Measurements from ENCODE around the gene ARL15.

Gene ARL15

GRCh38 chr5:54305737-54306136 is 4.6 kb downstream of the ARL15 start:
- TF ChIP-seq ZBTB7A (IDR thresholded peaks at IDR 0.05; ENCODE audit: low read depth) (no peak), EGR1 (IDR thresholded peaks at IDR 0.05) (no peak), TCF12 (IDR thresholded peaks at IDR 0.05; ENCODE audit: low read depth) (no peak), MAX (IDR thresholded peaks at IDR 0.05) (no peak), RAD21 (IDR thresholded peaks at IDR 0.05; ENCODE audit: low read depth) (no peak), REST (IDR thresholded peaks at IDR 0.05; ENCODE audit: low read depth) (no peak), NFIC (IDR thresholded peaks at IDR 0.05) (no peak), TAF1 (IDR thresholded peaks at IDR 0.05; ENCODE audit: low read depth) (no peak), CREB1 (IDR thresholded peaks at IDR 0.05; ENCODE audit: low read depth) (no peak), EP300 (IDR thresholded peaks at IDR 0.05; ENCODE audit: borderline replicate concordance) (no peak), TEAD4 (IDR thresholded peaks at IDR 0.05) (no peak), CEBPB (IDR thresholded peaks at IDR 0.05) (no peak), YY1 (IDR thresholded peaks at IDR 0.05; ENCODE audit: low read depth) (no peak), FOXM1 (IDR thresholded peaks at IDR 0.05; ENCODE audit: borderline replicate concordance, low read depth) (no peak), USF1 (IDR thresholded peaks at IDR 0.05) (no peak)

GRCh38 chr5:54304040-54304439 is 6.3 kb downstream of the ARL15 start:
- TF ChIP-seq REST (IDR thresholded peaks at IDR 0.05; ENCODE audit: low read depth) (no peak), EGR1 (IDR thresholded peaks at IDR 0.05) (no peak), CREB1 (IDR thresholded peaks at IDR 0.05; ENCODE audit: low read depth) (no peak), MAX (IDR thresholded peaks at IDR 0.05) (no peak), RAD21 (IDR thresholded peaks at IDR 0.05; ENCODE audit: low read depth) (no peak), TCF12 (IDR thresholded peaks at IDR 0.05; ENCODE audit: low read depth) (no peak), ZBTB7A (IDR thresholded peaks at IDR 0.05; ENCODE audit: low read depth) (no peak), FOXM1 (IDR thresholded peaks at IDR 0.05; ENCODE audit: borderline replicate concordance, low read depth) (no peak), NFIC (IDR thresholded peaks at IDR 0.05) (no peak), EP300 (IDR thresholded peaks at IDR 0.05; ENCODE audit: borderline replicate concordance) (no peak), USF1 (IDR thresholded peaks at IDR 0.05) (no peak), YY1 (IDR thresholded peaks at IDR 0.05; ENCODE audit: low read depth) (no peak), CEBPB (IDR thresholded peaks at IDR 0.05) (no peak), TAF1 (IDR thresholded peaks at IDR 0.05; ENCODE audit: low read depth) (no peak), TEAD4 (IDR thresholded peaks at IDR 0.05) (no peak)

- no peak for TF ChIP-seq USF1 (IDR thresholded peaks at IDR 0.05)
- TF ChIP-seq FOXM1 (IDR thresholded peaks at IDR 0.05; ENCODE audit: borderline replicate concordance, low read depth) = no peak
- TF ChIP-seq TCF12 (IDR thresholded peaks at IDR 0.05; ENCODE audit: low read depth) = no peak
- TF ChIP-seq CEBPB (IDR thresholded peaks at IDR 0.05) = 0 out of 2 replicates have a peak, but pooled peaks have one; percentile 57
- no peak for TF ChIP-seq EGR1 (IDR thresholded peaks at IDR 0.05)
- TF ChIP-seq MAX (IDR thresholded peaks at IDR 0.05) = no peak
- TF ChIP-seq EP300 (IDR thresholded peaks at IDR 0.05; ENCODE audit: borderline replicate concordance) = no peak
These were observed 8.1 kb downstream of the ARL15 start for GRCh38 chr5:54302267-54302687.

GRCh38 chr5:54301849-54302248 is 8.5 kb downstream of the ARL15 start:
- no peak for TF ChIP-seq MAX (IDR thresholded peaks at IDR 0.05)
- no peak for TF ChIP-seq TCF12 (IDR thresholded peaks at IDR 0.05; ENCODE audit: low read depth)
- TF ChIP-seq YY1 (IDR thresholded peaks at IDR 0.05; ENCODE audit: low read depth) = no peak
- TF ChIP-seq RAD21 (IDR thresholded peaks at IDR 0.05; ENCODE audit: low read depth) = no peak
- TF ChIP-seq CEBPB (IDR thresholded peaks at IDR 0.05) = no peak
- no peak for TF ChIP-seq NFIC (IDR thresholded peaks at IDR 0.05)
- no peak for TF ChIP-seq CREB1 (IDR thresholded peaks at IDR 0.05; ENCODE audit: low read depth)
- no peak for TF ChIP-seq USF1 (IDR thresholded peaks at IDR 0.05)
- no peak for TF ChIP-seq EGR1 (IDR thresholded peaks at IDR 0.05)
- TF ChIP-seq FOXM1 (IDR thresholded peaks at IDR 0.05; ENCODE audit: borderline replicate concordance, low read depth) = no peak
- TF ChIP-seq ZBTB7A (IDR thresholded peaks at IDR 0.05; ENCODE audit: low read depth) = no peak
- no peak for TF ChIP-seq EP300 (IDR thresholded peaks at IDR 0.05; ENCODE audit: borderline replicate concordance)
- TF ChIP-seq TEAD4 (IDR thresholded peaks at IDR 0.05) = no peak
- TF ChIP-seq TAF1 (IDR thresholded peaks at IDR 0.05; ENCODE audit: low read depth) = no peak
- no peak for TF ChIP-seq REST (IDR thresholded peaks at IDR 0.05; ENCODE audit: low read depth)

Measured in Ishikawa (cell line).